Retinal pigment epithelial cell (primary cell): ENCODE measurements around the gene SSX2IP.

Experiments used
- DNase-seq: peaks from one replicate; pipeline ENCODE4 v3.0.0-alpha.2; 2010; ENCODE audit warnings: low read depth
- H3K4me3 ChIP-seq: 2 replicates; pipeline ENCODE4 v1.5.1; 2011; ENCODE audit warnings: mild to moderate bottlenecking, low read length, control low read depth, moderate library complexity
- TF ChIP-seq, protein P1 (sequence below): conservative IDR thresholded peaks from 2 replicates; pipeline ENCODE4 v1.5.1; 2011; ENCODE audit warnings: low read depth, low read length, control low read depth, inconsistent platforms

Gene SSX2IP

GRCh38 chr1:84708031-84708430, 17.8 kb upstream of the SSX2IP start:
- TF ChIP-seq, protein P1, sequence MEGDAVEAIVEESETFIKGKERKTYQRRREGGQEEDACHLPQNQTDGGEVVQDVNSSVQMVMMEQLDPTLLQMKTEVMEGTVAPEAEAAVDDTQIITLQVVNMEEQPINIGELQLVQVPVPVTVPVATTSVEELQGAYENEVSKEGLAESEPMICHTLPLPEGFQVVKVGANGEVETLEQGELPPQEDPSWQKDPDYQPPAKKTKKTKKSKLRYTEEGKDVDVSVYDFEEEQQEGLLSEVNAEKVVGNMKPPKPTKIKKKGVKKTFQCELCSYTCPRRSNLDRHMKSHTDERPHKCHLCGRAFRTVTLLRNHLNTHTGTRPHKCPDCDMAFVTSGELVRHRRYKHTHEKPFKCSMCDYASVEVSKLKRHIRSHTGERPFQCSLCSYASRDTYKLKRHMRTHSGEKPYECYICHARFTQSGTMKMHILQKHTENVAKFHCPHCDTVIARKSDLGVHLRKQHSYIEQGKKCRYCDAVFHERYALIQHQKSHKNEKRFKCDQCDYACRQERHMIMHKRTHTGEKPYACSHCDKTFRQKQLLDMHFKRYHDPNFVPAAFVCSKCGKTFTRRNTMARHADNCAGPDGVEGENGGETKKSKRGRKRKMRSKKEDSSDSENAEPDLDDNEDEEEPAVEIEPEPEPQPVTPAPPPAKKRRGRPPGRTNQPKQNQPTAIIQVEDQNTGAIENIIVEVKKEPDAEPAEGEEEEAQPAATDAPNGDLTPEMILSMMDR = no peak
- H3K4me3 ChIP-seq = no peak overlapping the region
- DNase-seq = no peak

DNA sequence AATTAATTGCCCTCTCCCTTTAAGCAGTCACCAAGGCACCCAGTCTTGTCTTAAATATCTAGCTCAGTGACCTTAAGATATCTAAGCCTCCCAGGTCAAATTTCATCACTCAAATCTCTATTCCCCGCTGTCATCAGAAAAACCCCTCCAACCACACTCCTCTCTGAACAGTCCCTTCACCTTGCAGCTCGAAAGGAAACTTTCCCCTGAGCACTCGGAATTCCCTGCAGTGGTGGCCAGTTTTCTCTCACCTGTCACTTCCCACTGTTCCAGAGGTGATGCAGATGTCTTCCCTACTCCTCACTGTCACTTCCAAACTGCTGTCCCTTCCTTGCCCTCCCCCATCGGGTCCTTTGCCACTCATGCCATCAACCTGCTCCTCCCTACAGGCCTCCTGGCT, 15.3 kb upstream of the SSX2IP start:
- H3K4me3 ChIP-seq = no peak overlapping the region
- TF ChIP-seq, protein P1 = no peak
- no peak for DNase-seq

DNA sequence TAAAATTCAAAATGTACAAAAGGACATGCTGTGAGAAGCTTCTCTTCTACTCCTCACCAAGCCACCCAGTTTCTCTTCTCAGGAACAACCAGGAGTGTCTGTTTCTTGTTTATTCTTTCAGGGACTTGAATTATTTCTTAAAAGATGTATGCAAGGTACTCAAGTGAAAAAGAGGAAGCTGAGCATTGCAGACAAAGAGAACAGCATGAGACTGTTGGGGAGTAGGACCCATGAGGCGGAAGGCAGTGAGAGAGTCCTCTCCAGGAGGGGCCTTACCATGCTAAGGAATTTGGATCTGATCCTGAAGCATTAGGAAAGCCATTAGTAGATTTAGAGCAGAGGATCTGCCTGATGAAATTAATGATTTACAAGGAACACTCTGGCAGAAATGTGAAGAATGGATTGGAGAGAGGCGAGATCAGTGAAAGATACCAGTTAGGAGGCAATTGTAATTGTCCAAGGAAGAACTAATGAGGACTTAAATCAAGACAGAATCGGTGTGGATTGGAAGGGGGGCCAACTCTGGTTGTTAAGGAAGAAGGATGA, 14.7 kb upstream of the SSX2IP start:
- TF ChIP-seq, protein P1 = no peak
- DNase-seq = no peak
- no peak overlapping the region for H3K4me3 ChIP-seq

DNA sequence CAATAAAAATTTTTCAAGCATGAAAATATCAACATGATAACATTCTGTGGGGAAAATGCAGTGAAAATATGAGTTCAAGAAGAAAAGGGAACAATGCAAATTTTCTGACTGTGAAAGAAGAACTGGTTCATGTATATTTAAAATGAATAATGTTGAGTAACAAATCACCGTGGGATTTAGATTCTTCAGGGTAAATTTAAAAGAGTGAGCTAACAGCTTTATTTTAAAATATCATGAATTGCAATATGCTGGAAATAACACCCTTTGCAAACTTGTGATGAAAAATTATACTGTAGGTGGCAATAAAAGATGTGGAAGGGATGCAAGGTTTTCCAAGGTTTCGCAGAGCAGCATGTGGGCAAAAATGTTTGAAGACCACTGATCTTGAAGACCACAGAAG, 13.2 kb upstream of the SSX2IP start:
- TF ChIP-seq, protein P1 = no peak
- DNase-seq = no peak
- H3K4me3 ChIP-seq = no peak overlapping the region

DNA sequence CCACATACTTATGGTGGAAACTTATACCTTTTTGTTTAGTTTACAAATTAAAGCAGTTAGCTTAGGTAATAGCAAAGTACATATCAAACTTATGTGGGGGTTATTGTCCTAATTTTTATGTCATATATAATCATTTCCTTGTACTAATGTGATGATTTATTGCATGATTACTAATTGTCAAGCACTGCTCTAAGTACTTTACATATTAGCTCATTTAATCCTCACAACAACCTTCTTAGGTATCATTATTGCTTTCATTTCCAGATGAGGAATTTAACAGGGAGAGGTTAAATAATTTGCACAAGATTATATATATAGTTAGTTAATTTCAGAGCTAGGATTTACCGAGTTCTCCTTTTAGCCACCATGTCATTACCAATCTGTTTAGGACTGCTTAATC, 11.9 kb upstream of the SSX2IP start:
- TF ChIP-seq, protein P1 = no peak
- H3K4me3 ChIP-seq = no peak overlapping the region
- no peak for DNase-seq

DNA sequence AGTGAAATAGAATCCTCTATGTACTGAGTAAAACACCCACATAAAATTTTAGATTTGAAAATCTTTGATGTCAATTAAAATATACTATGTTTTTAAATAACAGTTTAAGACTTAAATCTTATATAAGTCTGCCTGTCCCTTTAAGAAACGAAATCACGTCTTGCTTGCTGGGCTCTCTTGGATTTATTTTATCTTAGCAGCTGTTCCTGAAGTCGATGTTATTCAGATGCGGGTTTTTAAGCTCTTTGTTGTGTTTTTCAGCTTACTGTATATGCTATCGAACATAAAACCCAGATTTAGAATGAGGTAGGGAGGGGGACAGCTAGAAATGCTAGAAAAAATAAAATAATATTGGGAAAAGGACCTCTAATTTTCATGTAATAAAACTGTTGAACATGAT, 11.1 kb upstream of the SSX2IP start:
- no peak for DNase-seq
- TF ChIP-seq, protein P1 = no peak
- no peak overlapping the region for H3K4me3 ChIP-seq

- no peak overlapping the region for H3K4me3 ChIP-seq
- TF ChIP-seq, protein P1 = no peak
- no peak for DNase-seq
Observed at GRCh38 chr1:84700070-84700469, 9.8 kb upstream of the SSX2IP start.
